ENCODE measurements around the gene AVPI1.
"Not testable (repeated sequence)": the region's sequence is repeated elsewhere in the genome, so short reads cannot be mapped to it uniquely, and the experiment has no call there.

The AVPI1 gene

GRCh38 chr10:97640174-97640867 lies 46.7 kb downstream of the AVPI1 start, which contains the start of gene PI4K2A:
TSS of gene PI4K2A (plus strand) at chr10:97640671. CDS start at chr10:97640743, 72 bp downstream.
- DNase-seq: peak; percentile 77

GRCh38 chr10:97639090-97639489 lies 48.0 kb downstream of the AVPI1 start:
- DNase-seq: not testable (repeated sequence)

- DNase-seq: no peak
Measured at GRCh38 chr10:97635577-97635976, 51.5 kb downstream of the AVPI1 start.

GRCh38 chr10:97633921-97634320 lies 53.1 kb downstream of the AVPI1 start:
- DNase-seq: no peak

- DNase-seq: peak; percentile 52
Measured at GRCh38 chr10:97632949-97633884, 53.8 kb downstream of the AVPI1 start, which contains the start of gene MORN4. TSS of gene MORN4 (minus strand) at chr10:97633500. CDS start at chr10:97619653, 13,847 bp downstream.

- no peak for DNase-seq
Measured at GRCh38 chr10:97631098-97631497, 55.9 kb downstream of the AVPI1 start.

GRCh38 chr10:97629289-97629688 lies 57.8 kb downstream of the AVPI1 start:
- no peak for DNase-seq

GRCh38 chr10:97628228-97628627 lies 58.8 kb downstream of the AVPI1 start:
- no peak for DNase-seq

GRCh38 chr10:97627731-97628130 lies 59.3 kb downstream of the AVPI1 start:
- DNase-seq: no peak

Measured in SIG-M5 (cell line).